ENCODE results near the gene CEP89. TPM values are rescaled to one million over a fixed set of nuclear protein-coding genes. Genes with fewer than 3 reads are reported as not detected.

CEP89 gene
- total RNA-seq, 1 experiment from 2014 or later: 27.6 TPM

- Histone ChIP-seq H3K9ac (ENCODE audit: low read length) (no peak overlapping the region), H3K36me3 (ENCODE audit: control insufficient read depth in 1 of 2, insufficient read depth in 2 of 2, low read length in 2 of 2) (peaks cover 2 to 3% of the 10 kb centered on the region in 2 experiments; a peak in 1 of 4 replicates), H3K4me3 (replicated peaks in 1 of 2; ENCODE audit: low read depth in 1 of 2, low read length in 2 of 2) (no peak overlapping the region), H3K9me3 (ENCODE audit: control insufficient read depth in 1 of 2, insufficient read depth in 1 of 2, low read depth in 1 of 2, low read length in 2 of 2) (peaks cover 2 to 6% of the 10 kb centered on the region in 2 experiments; a peak in 3 of 4 replicates), H4K20me1 (ENCODE audit: insufficient read depth) (no peaks in the 10 kb centered on the region), H3K4me1 (ENCODE audit: control insufficient read depth in 1 of 2, insufficient read depth in 2 of 2, low read length in 2 of 2) (peaks cover under 1 to 4% of the 10 kb centered on the region in 2 experiments), H3K4me2 (ENCODE audit: low read length) (no peak overlapping the region), H3K79me2 (ENCODE audit: insufficient read depth, low read length) (no peaks in the 10 kb centered on the region), H2AFZ (ENCODE audit: low read depth, low read length, poor library complexity, severe bottlenecking) (no peak overlapping the region), H3K27me3 (ENCODE audit: insufficient read depth, low read length) (no peaks in the 10 kb centered on the region), H3K9me2 (ENCODE audit: insufficient read depth) (no peaks in the 10 kb centered on the region), H3K27ac (ENCODE audit: low read depth, low read length) (no peak overlapping the region)
- intact Hi-C loops (cut with micrococcal nuclease): no loop called here
- TF ChIP-seq ZNF274 (IDR thresholded peaks at IDR 0.05; ENCODE audit: low read depth, low read length): no peak
- no peak for TF ChIP-seq ZFX (IDR thresholded peaks at IDR 0.05)
- TF ChIP-seq ATF3 (IDR thresholded peaks at IDR 0.05): no peak
- no peak for TF ChIP-seq EZH2phosphoT487 (IDR thresholded peaks at IDR 0.05; ENCODE audit: borderline replicate concordance)
- RAD21 ChIA-PET (ENCODE audit: low non-redundant PET in 1 of 2, low total read pairs in 2 of 2, uncharacterized antibody in 2 of 2, unreplicated experiment in 2 of 2): no interaction called here
- DNase-seq (ENCODE audit: low read depth, low spot score) (no peak), ATAC-seq (no peak)
- CTCF ChIA-PET: no interaction called here
- POLR2A ChIA-PET: no interaction called here
- BruUV-seq (replicated peaks): no TSS peak
These were observed 75.1 kb downstream of the CEP89 start for GRCh38 chr19:32896516-32897214.

- intact Hi-C loops (cut with micrococcal nuclease): no loop called here
- ATAC-seq (no peak), DNase-seq (ENCODE audit: low read depth, low spot score) (no peak)
- BruUV-seq (replicated peaks): no TSS peak
- H2AFZ ChIP-seq (ENCODE audit: low read depth, low read length, poor library complexity, severe bottlenecking): no peak overlapping the region
- CTCF ChIA-PET: no interaction called here
- H4K20me1 ChIP-seq (ENCODE audit: insufficient read depth): no peaks in the 10 kb centered on the region
- H3K9ac ChIP-seq (ENCODE audit: low read length): no peak overlapping the region
- peaks cover 5 to 6% of the 10 kb centered on the region in 2 experiments; a peak in 3 of 4 replicates for H3K9me3 ChIP-seq (ENCODE audit: control insufficient read depth in 1 of 2, insufficient read depth in 1 of 2, low read depth in 1 of 2, low read length in 2 of 2)
- TF ChIP-seq ELF1 (IDR thresholded peaks at IDR 0.05; ENCODE audit: borderline replicate concordance, low read depth) (no peak), POLR2AphosphoS5 (IDR thresholded peaks at IDR 0.05; ENCODE audit: low read depth, low read length) (no peak), ZNF274 (IDR thresholded peaks at IDR 0.05; ENCODE audit: low read depth, low read length) (no peak)
- peaks cover 2 to 3% of the 10 kb centered on the region in 2 experiments; a peak in 1 of 4 replicates for H3K36me3 ChIP-seq (ENCODE audit: control insufficient read depth in 1 of 2, insufficient read depth in 2 of 2, low read length in 2 of 2)
- no peaks in the 10 kb centered on the region for H3K27me3 ChIP-seq (ENCODE audit: insufficient read depth, low read length)
- RAD21 ChIA-PET (ENCODE audit: low non-redundant PET in 1 of 2, low total read pairs in 2 of 2, uncharacterized antibody in 2 of 2, unreplicated experiment in 2 of 2): no interaction called here
- POLR2A ChIA-PET: no interaction called here
- no peaks in the 10 kb centered on the region for H3K9me2 ChIP-seq (ENCODE audit: insufficient read depth)
- H3K4me3 ChIP-seq (replicated peaks in 1 of 2; ENCODE audit: low read depth in 1 of 2, low read length in 2 of 2): no peak overlapping the region
- no peak overlapping the region for H3K4me2 ChIP-seq (ENCODE audit: low read length)
- no peaks in the 10 kb centered on the region for H3K79me2 ChIP-seq (ENCODE audit: insufficient read depth, low read length)
- no peak overlapping the region for H3K27ac ChIP-seq (ENCODE audit: low read depth, low read length)
- H3K4me1 ChIP-seq (ENCODE audit: control insufficient read depth in 1 of 2, insufficient read depth in 2 of 2, low read length in 2 of 2): no peaks in the 10 kb centered on the region
These were observed 76.4 kb downstream of the CEP89 start for GRCh38 chr19:32895384-32895783.

Data from HCT116 (cell line).